Smooth muscle cell (in vitro differentiated cells): ENCODE data around the gene MAGI2. TPM values are rescaled to one million over a fixed set of nuclear protein-coding genes. Genes with fewer than 3 reads are reported as not detected.

Experiments used
- DNase-seq: peaks from one replicate; lab custom pipeline; 2025; ENCODE audit not compliant: unreplicated experiment; lab: John Stamatoyannopoulos, UW
- H2AFZ ChIP-seq: fragments of 200-600 bp; sonication (generic); 2 replicates; pipeline ENCODE4 v1.6.0; 2016; ENCODE audit warnings: antibody characterized with exemption, low read depth, mild to moderate bottlenecking
- H3F3A ChIP-seq: fragments of 200-600 bp; sonication (generic); 2 replicates; pipeline ENCODE4 v1.6.0; 2017; ENCODE audit warnings: antibody characterized with exemption, low read depth
- H3K27ac ChIP-seq: fragments of 200-600 bp; sonication (generic); 2 replicates; pipeline ENCODE4 v1.5.1; 2016; ENCODE audit warnings: low read depth, mild to moderate bottlenecking
- H3K27me3 ChIP-seq: fragments of 200-600 bp; sonication (generic); 2 replicates; pipeline ENCODE4 v1.6.1; 2016; ENCODE audit warnings: low read depth, mild to moderate bottlenecking
- H3K36me3 ChIP-seq: fragments of 200-600 bp; sonication (generic); 2 replicates; pipeline ENCODE4 v1.5.1; 2016; ENCODE audit warnings: low read depth
- H3K4me1 ChIP-seq: fragments of 200-600 bp; sonication (generic); 2 replicates; pipeline ENCODE4 v1.5.1; 2016; ENCODE audit warnings: low read depth
- H3K4me2 ChIP-seq: fragments of 200-600 bp; sonication (generic); 2 replicates; pipeline ENCODE4 v1.6.0; 2016; ENCODE audit warnings: mild to moderate bottlenecking
- H3K4me3 ChIP-seq: fragments of 200-600 bp; sonication (generic); 2 replicates; pipeline ENCODE4 v1.5.1; 2016; ENCODE audit warnings: mild to moderate bottlenecking
- H3K79me2 ChIP-seq: fragments of 200-600 bp; sonication (generic); 2 replicates; pipeline ENCODE4 v1.6.0; 2016; ENCODE audit warnings: low read depth, mild to moderate bottlenecking
- H3K9ac ChIP-seq: fragments of 200-600 bp; sonication (generic); 2 replicates; pipeline ENCODE4 v1.6.0; 2016; ENCODE audit warnings: low read depth
- H3K9me3 ChIP-seq: fragments of 200-600 bp; sonication (generic); replicated peaks from 2 replicates; pipeline ENCODE4 v1.5.1; 2016; ENCODE audit warnings: low read depth
- H4K20me1 ChIP-seq: fragments of 200-600 bp; sonication (generic); 2 replicates; pipeline ENCODE4 v1.6.0; 2016; ENCODE audit warnings: low read depth
- CTCF ChIP-seq: fragments of 200-600 bp; sonication (generic); IDR thresholded peaks from 2 replicates; pipeline ENCODE4 v1.5.1; 2017; ENCODE audit warnings: borderline replicate concordance, mild to moderate bottlenecking, antibody characterized with exemption; ENCODE audit not compliant: insufficient read depth, poor library complexity, severe bottlenecking
- WGBS: methylation state at CpG from one replicate; pipeline ENCODE4 v1.1.7; 2016; ENCODE audit warnings: low lambda C conversion rate; 5-methylcytosine and 5-hydroxymethylcytosine counted together
- polyA plus RNA-seq: library from polyadenylated mRNA; unstranded; fragments of >200 nt; fragmentation: Nextera tagmentation; extraction: Ambion mirVana; gene quantifications from 2 replicates; pipeline ENCODE4 v1.2.1, GENCODE V29; 2016
- total RNA-seq: library from RNA; depleted of rRNA; stranded (reverse); fragments of >200 nt; gene quantifications from 2 replicates; pipeline ENCODE4 v1.2.3, GENCODE V29; 2014

MAGI2 gene
- total and polyA plus RNA-seq, 2 experiments from 2014 or later = 3.4 to 10.7 TPM

- Histone ChIP-seq H3F3A (no peaks in the 10 kb centered on the region), H3K4me2 (no peak overlapping the region), H3K4me1 (no peaks in the 10 kb centered on the region), H3K27ac (no peak overlapping the region), H3K9me3 (no peaks in the 10 kb centered on the region), H3K4me3 (no peak overlapping the region), H3K9ac (no peak overlapping the region), H2AFZ (no peak overlapping the region), H3K36me3 (no peaks in the 10 kb centered on the region), H3K27me3 (no peaks in the 10 kb centered on the region), H3K79me2 (no peaks in the 10 kb centered on the region), H4K20me1 (no peaks in the 10 kb centered on the region)
- 93% methylated on average over 1 of the region's 1 CpG for WGBS
- no peak for TF ChIP-seq CTCF
- DNase-seq = no peak
Observed at GRCh38 chr7:78223598-78223997, 1229.9 kb downstream of the MAGI2 start.

GRCh38 chr7:78222001-78222751 is 1231.3 kb downstream of the MAGI2 start:
- H3K27me3 ChIP-seq = no peaks in the 10 kb centered on the region
- H3K27ac ChIP-seq = no peak overlapping the region
- H3K4me3 ChIP-seq = no peak overlapping the region
- no peak overlapping the region for H2AFZ ChIP-seq
- no peak for DNase-seq
- no peak overlapping the region for H3K4me2 ChIP-seq
- H3K36me3 ChIP-seq = no peaks in the 10 kb centered on the region
- H3K9ac ChIP-seq = no peak overlapping the region
- H3K4me1 ChIP-seq = no peaks in the 10 kb centered on the region
- H3F3A ChIP-seq = no peaks in the 10 kb centered on the region
- no peaks in the 10 kb centered on the region for H4K20me1 ChIP-seq
- H3K9me3 ChIP-seq = no peaks in the 10 kb centered on the region
- H3K79me2 ChIP-seq = no peaks in the 10 kb centered on the region
- TF ChIP-seq CTCF = no peak
- WGBS = 71% methylated on average over 5 of the region's 5 CpGs

GRCh38 chr7:78220754-78221153 is 1232.7 kb downstream of the MAGI2 start:
- no peaks in the 10 kb centered on the region for H3K36me3 ChIP-seq
- no peak overlapping the region for H3K4me3 ChIP-seq
- 94% methylated on average over 5 of the region's 5 CpGs for WGBS
- DNase-seq = no peak
- H3K27me3 ChIP-seq = no peaks in the 10 kb centered on the region
- no peaks in the 10 kb centered on the region for H3K4me1 ChIP-seq
- H3K9me3 ChIP-seq = no peaks in the 10 kb centered on the region
- no peak overlapping the region for H3K9ac ChIP-seq
- H3K4me2 ChIP-seq = no peak overlapping the region
- H2AFZ ChIP-seq = no peak overlapping the region
- H4K20me1 ChIP-seq = no peaks in the 10 kb centered on the region
- no peaks in the 10 kb centered on the region for H3K79me2 ChIP-seq
- H3F3A ChIP-seq = no peaks in the 10 kb centered on the region
- no peak overlapping the region for H3K27ac ChIP-seq
- no peak for TF ChIP-seq CTCF

GRCh38 chr7:78218876-78219275 is 1234.6 kb downstream of the MAGI2 start:
- no peaks in the 10 kb centered on the region for H3K79me2 ChIP-seq
- WGBS = 80% methylated on average over 9 of the region's 9 CpGs
- no peak overlapping the region for H2AFZ ChIP-seq

More at GRCh38 chr7:78218876-78219275, 1234.6 kb downstream of the MAGI2 start:
- Histone ChIP-seq H3K4me1 (no peaks in the 10 kb centered on the region), H3K9me3 (no peaks in the 10 kb centered on the region), H4K20me1 (no peaks in the 10 kb centered on the region), H3K9ac (no peak overlapping the region), H3F3A (no peaks in the 10 kb centered on the region), H3K27ac (no peak overlapping the region), H3K27me3 (no peaks in the 10 kb centered on the region), H3K4me3 (no peak overlapping the region), H3K4me2 (no peak overlapping the region), H3K36me3 (no peaks in the 10 kb centered on the region)
- TF ChIP-seq CTCF = no peak
- DNase-seq = no peak
